Measurements from ENCODE around the gene IFITM10. TPM values are rescaled to one million over a fixed set of nuclear protein-coding genes. Genes with fewer than 3 reads are reported as not detected.

Gene IFITM10
- total RNA-seq, 1 experiment from 2014 or later: 0.59 TPM

- Histone ChIP-seq H2BK5ac (ENCODE audit: insufficient read length, low read length) (no peak overlapping the region), H3K79me2 (ENCODE audit: insufficient read depth, low read length) (no peaks in the 10 kb centered on the region), H2BK20ac (ENCODE audit: low read depth, low read length, poor library complexity, severe bottlenecking) (no peak overlapping the region), H2BK12ac (ENCODE audit: insufficient read length, low read depth, low read length) (no peak overlapping the region), H4K8ac (replicated peaks; ENCODE audit: insufficient read length, low read depth, low read length) (no peak overlapping the region), H3K14ac (ENCODE audit: insufficient read depth, low read length) (no peak overlapping the region), H3K9me3 (ENCODE audit: control insufficient read depth, low read depth, low read length) (no peaks in the 10 kb centered on the region), H3K9ac (ENCODE audit: extremely low read depth, insufficient read length, low read length) (no peak overlapping the region), H2AFZ (ENCODE audit: low read length) (no peak overlapping the region), H3K79me1 (ENCODE audit: insufficient read depth, low read depth, low read length, poor library complexity, severe bottlenecking) (no peaks in the 10 kb centered on the region), H2BK15ac (ENCODE audit: low read depth, low read length) (no peak overlapping the region), H4K5ac (ENCODE audit: insufficient read length, low read depth, low read length) (no peak overlapping the region), H4K91ac (ENCODE audit: insufficient read length, low read depth, low read length) (no peak overlapping the region), H3K23ac (ENCODE audit: insufficient read length, low read depth, low read length) (no peak overlapping the region), H4K20me1 (ENCODE audit: control insufficient read depth, insufficient read depth, insufficient read length) (no peaks in the 10 kb centered on the region), H3K27ac (ENCODE audit: insufficient read length, low read depth, low read length) (no peak overlapping the region), H3K27me3 (ENCODE audit: insufficient read depth, low read length) (no peaks in the 10 kb centered on the region), H3K4me2 (ENCODE audit: insufficient read depth, insufficient read length, low read length) (no peak overlapping the region), H3K23me2 (ENCODE audit: insufficient read length, low read depth, low read length, poor library complexity, severe bottlenecking) (no peaks in the 10 kb centered on the region), H3K18ac (ENCODE audit: insufficient read length, low read depth, low read length) (no peak overlapping the region), H3T11ph (ENCODE audit: low read length) (no peak overlapping the region), H2AK5ac (ENCODE audit: insufficient read length, low read length) (no peak overlapping the region), H2BK120ac (ENCODE audit: low read depth, low read length, poor library complexity, severe bottlenecking) (no peak overlapping the region), H3K4ac (ENCODE audit: low read depth, low read length) (no peak overlapping the region), H3K4me1 (ENCODE audit: insufficient read depth, low read length) (no peaks in the 10 kb centered on the region), H3K56ac (ENCODE audit: insufficient read length, low read depth, low read length) (no peak overlapping the region)
- WGBS (ENCODE audit: extremely low coverage, insufficient read length, low lambda C conversion rate): no CpG with 5 or more reads among the region's 10 CpGs
- Mint-ChIP-seq H3K4me3 (no peak overlapping the region), H3K9me3 (peaks cover 6 to 7% of the 10 kb centered on the region in 2 experiments; a peak in 4 of 5 replicates), H3K27me3 (ENCODE audit: low read depth) (peaks cover 64% of the 10 kb centered on the region), H3K4me1 (peaks cover 5 to 10% of the 10 kb centered on the region in 2 experiments; a peak in 3 of 4 replicates), H3K27ac (no peak overlapping the region; a peak in 1 of 7 replicates), H3K36me3 (ENCODE audit: insufficient read depth in 1 of 3, low read depth in 3 of 3) (peaks cover 0 to 4% (median 1%) of the 10 kb centered on the region in 3 experiments; a peak in 3 of 7 replicates)
- DNase-seq: no peak
- TF ChIP-seq CTCF (conservative IDR thresholded peaks at IDR 0.05): no peak
Measured at GRCh38 chr11:1702506-1702905, 47.9 kb downstream of the IFITM10 start.

Measured in H9 (cell line).